PFSK-1 (cell line): ENCODE results near the gene NUP62.

Experiments used
- FOXP2 ChIP-seq: optimal IDR thresholded peaks from 2 replicates; pipeline ENCODE3; 2011; ENCODE audit warnings: borderline replicate concordance, control low read depth, inconsistent platforms; ENCODE audit not compliant: insufficient read depth; ENCODE audit errors: extremely low read length, extremely low read depth
- POLR2AphosphoS5 ChIP-seq: IDR thresholded peaks from 2 replicates; pipeline ENCODE4 v1.6.1; 2012; ENCODE audit warnings: low read depth, mild to moderate bottlenecking, control low read depth, low read length, moderate library complexity
- REST ChIP-seq, 2 experiments: IDR thresholded peaks; 2 replicates each; pipeline versions ENCODE4 v1.6.1 to v1.8.0; 2011 to 2012; ENCODE audit warnings: low read depth in 2 of 2, low read length in 2 of 2, control low read depth in 1 of 2, inconsistent platforms in 1 of 2, mild to moderate bottlenecking in 1 of 2, moderate library complexity in 1 of 2; ENCODE audit not compliant: insufficient read depth in 1 of 2
- SIN3A ChIP-seq: IDR thresholded peaks from 2 replicates; pipeline ENCODE4 v1.6.1; 2012; ENCODE audit warnings: mild to moderate bottlenecking, low read length, moderate library complexity, borderline replicate concordance; ENCODE audit not compliant: insufficient read depth
- TAF1 ChIP-seq: IDR thresholded peaks from 2 replicates; pipeline ENCODE4 v1.6.1; 2012; ENCODE audit warnings: low read length, control low read depth, borderline replicate concordance; ENCODE audit not compliant: insufficient read depth

DNA sequence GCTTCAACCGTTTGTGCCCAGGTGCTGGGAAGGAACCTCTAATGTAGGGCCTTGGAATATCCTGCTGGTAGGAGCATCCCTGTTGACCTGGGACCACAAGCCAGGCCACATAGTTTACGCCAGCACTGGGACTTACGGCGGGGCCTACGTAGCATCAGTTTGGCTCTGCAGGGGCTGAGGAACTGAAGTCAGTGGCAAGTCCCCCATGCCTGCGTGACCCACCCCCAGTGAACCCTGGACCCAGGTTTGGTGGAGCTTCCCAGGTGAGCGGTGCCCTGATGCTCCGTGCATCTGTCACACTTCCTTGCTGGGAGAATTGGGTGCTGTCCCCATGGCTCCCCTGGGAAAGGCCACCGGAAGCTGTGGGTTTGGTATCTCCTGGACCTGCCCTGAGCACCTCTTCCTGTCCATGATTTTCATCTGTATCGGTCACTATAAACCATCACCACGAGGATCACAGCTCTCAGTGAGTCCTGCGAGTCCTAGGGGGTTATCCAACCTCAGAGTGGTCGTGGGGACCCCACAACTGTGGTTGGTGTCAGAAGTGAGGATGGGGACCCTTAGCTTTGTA is 21.7 kb upstream of the NUP62 start:
- TF ChIP-seq SIN3A (no peak), REST (IDR thresholded peaks at IDR 0.05; ENCODE audit: insufficient read depth in 1 of 2, low read depth in 2 of 2, low read length in 2 of 2) (no peak), POLR2AphosphoS5 (no peak), TAF1 (no peak), FOXP2 (no peak)
